Left ventricle myocardium inferior (tissue), 1 donor: ENCODE data around the gene CNN2. TPM values are rescaled to one million over a fixed set of nuclear protein-coding genes. Genes with fewer than 3 reads are reported as not detected.

Experiments used
- DNase-seq: peaks from one replicate; pipeline ENCODE4 v3.0.0-alpha.2; 2020
- H3K27ac ChIP-seq: fragments of 200-600 bp; replicated peaks from 2 replicates; pipeline ENCODE4 v1.8.0; 2021
- H3K27me3 ChIP-seq: fragments of 200-600 bp; 2 replicates; pipeline ENCODE4 v1.8.0; 2021; ENCODE audit warnings: low read depth
- H3K36me3 ChIP-seq: fragments of 200-600 bp; 2 replicates; pipeline ENCODE4 v1.8.0; 2021
- H3K4me1 ChIP-seq: fragments of 200-600 bp; 2 replicates; pipeline ENCODE4 v1.8.0; 2021
- H3K4me3 ChIP-seq: fragments of 200-600 bp; 2 replicates; pipeline ENCODE4 v1.8.0; 2021; ENCODE audit warnings: mild to moderate bottlenecking, moderate library complexity
- H3K9me3 ChIP-seq: fragments of 200-600 bp; replicated peaks from 2 replicates; pipeline ENCODE4 v1.8.0; 2021
- CTCF ChIP-seq: fragments of 200-600 bp; IDR thresholded peaks from 2 replicates; pipeline ENCODE4 v1.8.0; 2021; ENCODE audit warnings: antibody characterized with exemption, mild to moderate bottlenecking, borderline replicate concordance
- intact Hi-C: fragments of 100-400 bp; cut with micrococcal nuclease; formaldehyde crosslinking; loops from one replicate; pipeline ENCODE4 v1.11.0; 2022
- long read RNA-seq: library from polyadenylated mRNA; unstranded; transcript quantifications from one replicate; pipeline ENCODE4 v2.0.0, GENCODE V29; 2021
- total RNA-seq: library from RNA; stranded (reverse); fragmentation: NEBNext Ultra II Directional; extraction: Animal tissue kit (Norgen Biotek cat#: 25700); gene quantifications from one replicate; pipeline ENCODE4 v1.2.1, GENCODE V29; 2021
- donor health status: DM: no; HTN: yes; CAD: no; lungs with severe emphysema.

CNN2 gene
- total RNA-seq = 45.6 TPM
- long read RNA-seq, transcript CNN2-206 (1 exons, 2,266 nt) = minor isoform, 11 of 70 reads
- long read RNA-seq, transcript CNN2-201 (7 exons, 2,179 nt) = major isoform, 47 of 70 reads
- long read RNA-seq, partial matches to known transcripts = 3 of 70 reads
- long read RNA-seq, other reads (novel, unspliced or antisense) = 6 of 70 reads

- Histone ChIP-seq H3K27me3 (no peaks in the 10 kb centered on the region), H3K4me1 (peaks cover 70% of the 10 kb centered on the region), H3K4me3 (peak within 1 kb of the TSS; percentile 84), H3K27ac (peak within 1 kb of the TSS; percentile 94), H3K9me3 (no peaks in the 10 kb centered on the region), H3K36me3 (no peaks in the 10 kb centered on the region)
- TF ChIP-seq CTCF = no peak
- DNase-seq = peak; percentile 84
- intact Hi-C loops = loop anchor here (5.0 kb wide), 1 partner anchor 76 kb away; the partner anchor contains the start of gene GPX4
These were observed at the start of gene CNN2 for GRCh38 chr19:1025960-1026782. CNN2 (plus strand) TSS chr19:1026608; CDS start chr19:1026662, 54 bp downstream.

DNA sequence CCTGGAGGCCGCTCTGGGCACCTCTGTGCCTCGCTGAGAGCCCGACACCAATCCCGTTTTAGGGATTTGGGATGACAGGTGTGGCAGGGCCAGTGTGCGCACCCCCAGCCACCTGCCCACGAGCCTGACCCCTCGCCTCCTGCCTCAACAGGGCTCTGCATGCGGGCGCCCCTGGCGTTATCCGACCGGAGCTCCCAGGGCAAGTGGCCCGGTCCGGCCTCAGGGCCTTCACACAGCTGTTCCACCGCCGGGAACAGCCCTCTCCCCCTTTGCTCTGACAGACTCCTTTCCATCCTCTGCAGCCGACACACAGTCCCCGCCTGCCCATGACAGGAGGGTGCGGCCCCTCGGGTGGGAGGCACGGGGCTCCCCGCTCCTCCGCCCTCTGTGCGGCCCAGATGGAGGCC, 49.3 kb upstream of the CNN2 start:
- intact Hi-C loops = no loop called here
- no peak for DNase-seq

GRCh38 chr19:979318-979741, 47.1 kb upstream of the CNN2 start:
- intact Hi-C loops = no loop called here
- TF ChIP-seq CTCF = no peak
- Histone ChIP-seq H3K36me3 (no peaks in the 10 kb centered on the region), H3K9me3 (no peaks in the 10 kb centered on the region), H3K4me1 (peaks cover 21% of the 10 kb centered on the region), H3K4me3 (no peak overlapping the region), H3K27ac (no peak overlapping the region), H3K27me3 (peaks cover 8% of the 10 kb centered on the region)
- DNase-seq = no peak

More for the DNA sequence above, 49.3 kb upstream of the CNN2 start:
- Histone ChIP-seq H3K4me1 (no peaks in the 10 kb centered on the region), H3K9me3 (no peaks in the 10 kb centered on the region), H3K4me3 (no peak overlapping the region), H3K36me3 (peaks cover 4% of the 10 kb centered on the region), H3K27ac (no peak overlapping the region), H3K27me3 (peaks cover 8% of the 10 kb centered on the region)
- TF ChIP-seq CTCF = no peak

DNA sequence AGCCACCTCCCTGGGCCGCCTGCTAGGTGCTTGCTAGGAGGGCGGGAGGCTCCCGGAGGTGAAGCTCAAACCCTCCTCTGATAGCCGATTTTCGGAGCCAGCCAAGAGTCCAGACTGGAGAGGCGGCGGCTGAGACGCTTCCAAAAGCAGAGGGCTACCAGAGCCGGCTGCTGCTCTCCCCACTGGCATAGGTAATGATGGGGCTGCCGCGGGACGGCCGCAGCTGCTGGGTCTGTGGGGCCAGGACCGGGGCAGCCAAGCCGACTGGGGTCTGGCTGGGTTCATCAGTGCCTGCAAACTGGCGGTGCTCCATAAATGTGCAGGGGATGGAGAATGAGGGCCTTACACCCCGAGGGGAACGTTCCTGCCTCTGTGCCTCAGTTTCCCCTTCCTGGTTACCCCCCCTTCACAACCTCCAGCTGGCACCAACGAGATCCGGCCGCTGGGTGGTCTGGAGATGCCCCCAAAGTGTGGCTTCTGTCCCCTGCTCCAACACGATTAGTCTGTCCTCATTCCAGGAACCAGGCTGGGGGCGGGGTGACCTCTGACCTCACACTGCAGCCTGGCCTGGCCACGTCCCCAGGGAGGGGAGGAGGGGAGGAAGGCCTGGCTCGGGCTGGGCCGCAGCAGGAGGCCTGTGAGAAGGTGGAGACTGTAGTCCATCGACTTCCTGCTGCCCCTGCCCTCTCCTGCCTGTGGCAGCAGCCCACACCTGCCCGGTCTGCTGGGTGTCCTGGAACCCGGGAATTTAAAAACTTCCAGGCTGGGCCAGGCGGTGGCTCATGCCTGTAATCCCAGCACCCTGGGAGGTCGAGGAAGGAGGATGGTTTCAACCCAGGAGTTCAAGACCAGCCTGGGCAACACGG, 46.0 kb upstream of the CNN2 start:
- Histone ChIP-seq H3K4me1 (peaks cover 31% of the 10 kb centered on the region), H3K27me3 (peaks cover 8% of the 10 kb centered on the region), H3K36me3 (no peaks in the 10 kb centered on the region), H3K4me3 (no peak overlapping the region), H3K9me3 (no peaks in the 10 kb centered on the region), H3K27ac (no peak overlapping the region)
- DNase-seq = no peak
- TF ChIP-seq CTCF = no peak
- intact Hi-C loops = no loop called here

DNA sequence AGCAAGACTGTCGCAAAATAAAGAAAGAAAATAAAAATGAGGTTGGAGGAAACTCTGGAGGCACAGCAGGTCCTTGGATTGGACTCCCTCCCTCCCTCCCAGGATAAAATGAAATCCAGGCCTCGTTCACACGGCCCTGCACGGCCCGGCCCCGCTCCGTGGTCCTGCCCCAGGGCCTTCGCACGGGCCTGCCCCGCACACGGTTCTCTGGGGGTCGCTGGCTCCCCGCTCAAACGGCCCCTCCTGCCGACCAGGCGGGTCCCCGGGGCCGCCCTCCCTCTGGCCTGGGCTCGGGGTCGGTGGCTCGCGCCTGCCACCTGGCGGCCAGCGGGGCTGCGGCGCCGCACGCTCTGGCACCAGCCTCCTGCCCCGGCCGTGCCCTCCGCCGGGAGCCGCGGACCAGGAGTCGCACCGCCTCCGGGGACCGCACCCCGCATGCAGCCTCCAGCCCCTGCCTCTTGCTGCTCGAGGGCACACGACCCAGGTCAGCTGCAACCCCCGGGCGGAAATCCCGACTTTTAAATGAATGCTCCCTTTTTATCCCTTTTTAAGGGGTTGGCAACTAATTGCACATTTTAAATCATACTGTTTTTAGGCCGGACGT, 43.7 kb upstream of the CNN2 start:
- Histone ChIP-seq H3K4me1 (peaks cover 35% of the 10 kb centered on the region), H3K27ac (peak overlapping the region; percentile 89), H3K4me3 (peak overlapping the region; percentile 60), H3K9me3 (no peaks in the 10 kb centered on the region), H3K36me3 (peaks cover 15% of the 10 kb centered on the region), H3K27me3 (peaks cover 8% of the 10 kb centered on the region)
- peak; percentile 96 for TF ChIP-seq CTCF
- intact Hi-C loops = loop anchor here (2.0 kb wide), 1 partner anchor 60 kb away; no protein-coding TSS in a partner anchor
- peak; percentile 74 for DNase-seq
